HepG2 (cell line): ENCODE measurements around the gene PTTG1. TPM values are rescaled to one million over a fixed set of nuclear protein-coding genes. Genes with fewer than 3 reads are reported as not detected.

Source experiments
- ADNP ChIP-seq: sonication (generic); formaldehyde crosslinking; IDR thresholded peaks from 2 replicates; pipeline ENCODE4 v1.4.0; 2020; ENCODE audit warnings: missing genetic modification reagents
- AHDC1 ChIP-seq: sonication (generic); formaldehyde crosslinking; IDR thresholded peaks from 2 replicates; pipeline ENCODE4 v1.5.1; 2020; ENCODE audit warnings: mild to moderate bottlenecking, missing genetic modification reagents, borderline replicate concordance
- AHR ChIP-seq: IDR thresholded peaks from 2 replicates; pipeline ENCODE4 v1.6.1; 2018; ENCODE audit warnings: missing genetic modification reagents, missing compliant biosample characterization
- DDIT3 ChIP-seq: sonication (generic); formaldehyde crosslinking; IDR thresholded peaks from 2 replicates; pipeline ENCODE4 v1.4.0; 2020; ENCODE audit warnings: mild to moderate bottlenecking, missing genetic modification reagents
- DMAP1 ChIP-seq: IDR thresholded peaks from 2 replicates; pipeline ENCODE4 v1.6.1; 2016
- FOXM1 ChIP-seq: sonication (generic); formaldehyde crosslinking; IDR thresholded peaks from 2 replicates; pipeline ENCODE4 v1.5.0; 2020; ENCODE audit warnings: missing genetic modification reagents
- GATAD1 ChIP-seq: IDR thresholded peaks from 2 replicates; pipeline ENCODE4 v1.6.1; 2016; ENCODE audit warnings: missing genetic modification reagents, missing compliant biosample characterization
- HHEX ChIP-seq: IDR thresholded peaks from 2 replicates; pipeline ENCODE4 v1.6.1; 2016; ENCODE audit warnings: control low read depth
- HMGXB3 ChIP-seq: sonication (generic); formaldehyde crosslinking; IDR thresholded peaks from 2 replicates; pipeline ENCODE4 v1.4.0; 2020; ENCODE audit warnings: missing genetic modification reagents, borderline replicate concordance
- KDM5B ChIP-seq: sonication (generic); formaldehyde crosslinking; IDR thresholded peaks from 2 replicates; pipeline ENCODE4 v1.4.0; 2020; ENCODE audit warnings: missing genetic modification reagents, mild to moderate bottlenecking, borderline replicate concordance
- NFE2L2 ChIP-seq: fragments of 150-350 bp; IDR thresholded peaks from 2 replicates; pipeline ENCODE4 v1.6.1; 2014; ENCODE audit warnings: low read length
- TFE3 ChIP-seq: IDR thresholded peaks from 2 replicates; pipeline ENCODE4 v1.6.1; 2016
- ZNF18 ChIP-seq: sonication (generic); formaldehyde crosslinking; IDR thresholded peaks from 2 replicates; pipeline ENCODE4 v1.8.0; 2022; ENCODE audit warnings: mild to moderate bottlenecking, missing genetic modification reagents; ENCODE audit not compliant: insufficient replicate concordance
- ZNF263 ChIP-seq: sonication (generic); formaldehyde crosslinking; IDR thresholded peaks from 2 replicates; pipeline ENCODE4 v1.4.0; 2020; ENCODE audit warnings: missing genetic modification reagents
- ZNF326 ChIP-seq: sonication (generic); formaldehyde crosslinking; IDR thresholded peaks from 2 replicates; pipeline ENCODE4 v1.4.0; 2020; ENCODE audit warnings: missing genetic modification reagents, borderline replicate concordance
- ZNF766 ChIP-seq: sonication (generic); formaldehyde crosslinking; IDR thresholded peaks from 2 replicates; pipeline ENCODE4 v1.5.0; 2020; ENCODE audit warnings: missing genetic modification reagents, borderline replicate concordance
- polyA plus RNA-seq, 8 experiments: library from polyadenylated mRNA; depleted of rRNA in 3 of 8; stranded (reverse) in 7 of 8; unstranded in 1 of 8; fragments of >200 nt; fragmentation: Illumina TruSeq in 4 of 8; extraction: Trizol in 4 of 8; gene quantifications; 2 replicates each; pipeline versions ENCODE4 v1.2.1 to v1.2.3, GENCODE V29; 2011 to 2016; ENCODE audit warnings: low read depth in 4 of 8, missing spikeins in 1 of 8, mixed read lengths in 1 of 8; ENCODE audit not compliant: insufficient read depth in 1 of 8
- total RNA-seq, 5 experiments: library from RNA; depleted of rRNA; stranded (reverse); fragments of >200 nt; fragmentation: Illumina TruSeq; extraction: Trizol; gene quantifications; 2 replicates each; pipeline ENCODE4 v1.2.3, GENCODE V29; 2016; ENCODE audit warnings: low read depth in 1 of 5

The PTTG1 gene
- total and polyA plus RNA-seq, 2 of the 13 experiments (the other 11 are each of a cell fraction or from before 2014, with no cell fraction given) = 102 to 161 TPM

GRCh38 chr5:160475864-160476438 is 54.3 kb downstream of the PTTG1 start (continued):
- TF ChIP-seq AHDC1 (CRISPR knock-in tag) (peak; percentile 86), DDIT3 (no peak), ADNP (CRISPR knock-in tag) (no peak), KDM5B (CRISPR knock-in tag) (peak; percentile 47; the same call in 1 of the 2 replicates), TFE3 (CRISPR knock-in tag) (peak; percentile 41; the same call in 1 of the 2 replicates), GATAD1 (CRISPR knock-in tag) (peak; percentile 44; the same call in 1 of the 2 replicates), HHEX (CRISPR knock-in tag) (peak; percentile 53; the same call in 1 of the 2 replicates), NFE2L2 (peak; percentile 41), ZNF326 (CRISPR knock-in tag) (no peak), ZNF18 (CRISPR knock-in tag) (peak; percentile 43), ZNF766 (CRISPR knock-in tag) (no peak), AHR (CRISPR knock-in tag) (no peak; the same call in 1 of the 2 replicates), FOXM1 (no peak), HMGXB3 (CRISPR knock-in tag) (no peak; the same call in 1 of the 2 replicates), DMAP1 (CRISPR knock-in tag) (peak; percentile 68; the same call in 1 of the 2 replicates), ZNF263 (CRISPR knock-in tag) (0 out of 2 replicates have a peak, but pooled peaks have one; percentile 15)
